ENCODE data around the gene GLTP. TPM values are rescaled to one million over a fixed set of nuclear protein-coding genes. Genes with fewer than 3 reads are reported as not detected.
"Not testable (repeated sequence)": the region's sequence is repeated elsewhere in the genome, so short reads cannot be mapped to it uniquely, and the experiment has no call there.

Gene GLTP, protein sequence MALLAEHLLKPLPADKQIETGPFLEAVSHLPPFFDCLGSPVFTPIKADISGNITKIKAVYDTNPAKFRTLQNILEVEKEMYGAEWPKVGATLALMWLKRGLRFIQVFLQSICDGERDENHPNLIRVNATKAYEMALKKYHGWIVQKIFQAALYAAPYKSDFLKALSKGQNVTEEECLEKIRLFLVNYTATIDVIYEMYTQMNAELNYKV
- 27.9 and 28.2 TPM in 2 replicates for total RNA-seq

DNA sequence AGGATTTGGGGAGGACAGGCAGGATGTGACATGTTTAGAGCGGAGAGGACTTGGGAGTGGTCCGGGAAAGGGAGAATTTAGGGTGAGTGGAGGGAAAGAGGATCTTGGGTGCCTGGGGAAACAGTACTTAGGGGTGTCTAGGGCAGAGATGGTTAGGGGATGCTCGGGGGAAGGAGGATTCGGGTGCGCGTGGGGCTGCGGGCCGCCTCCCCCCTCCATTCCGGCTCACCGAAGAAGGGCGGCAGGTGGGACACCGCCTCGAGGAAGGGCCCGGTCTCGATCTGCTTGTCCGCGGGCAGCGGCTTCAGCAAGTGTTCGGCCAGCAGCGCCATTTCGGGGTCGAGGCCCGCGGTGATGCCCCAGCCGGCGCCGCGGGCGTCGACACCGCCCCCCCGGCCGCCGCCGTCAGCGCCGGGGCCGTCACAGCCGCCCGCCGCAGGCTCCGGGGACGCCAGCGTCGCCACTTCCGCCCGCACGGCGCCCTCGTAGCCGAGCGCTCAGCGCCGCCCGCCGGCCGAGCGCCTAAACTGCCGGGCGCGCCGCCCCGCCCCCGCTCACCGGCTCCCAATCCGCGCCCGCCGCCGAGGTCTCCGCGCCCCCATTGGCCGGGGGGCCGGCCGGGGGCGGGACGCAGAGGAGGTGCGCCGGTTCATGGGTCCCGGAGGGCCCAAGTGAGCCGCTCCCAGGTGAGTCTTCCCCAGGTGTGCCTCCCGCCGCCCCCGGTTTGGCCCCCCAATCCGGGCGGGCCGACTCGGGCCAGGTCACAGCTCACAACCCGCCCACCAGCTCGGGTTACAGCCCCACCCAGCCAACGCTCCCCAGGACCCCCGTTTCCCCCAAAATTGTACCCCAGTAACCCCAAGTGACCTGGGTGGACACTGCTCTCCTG lies at the start of gene GLTP:
TSS of gene GLTP (minus strand) at position 499 of the 889 bp plus-strand sequence. CDS start at position 332, 167 bp downstream.
- peaks cover 32% of the 10 kb centered on the region for H3K4me1 Mint-ChIP-seq
- peaks cover 21% of the 10 kb centered on the region for H3K27me3 Mint-ChIP-seq
- peak within 1 kb of the TSS; percentile 92 for H3K4me3 Mint-ChIP-seq
- H3K9me3 Mint-ChIP-seq: no peaks in the 10 kb centered on the region
- peak within 1 kb of the TSS; percentile 86 for H3K27ac Mint-ChIP-seq
- peak; percentile 98 for DNase-seq
- H3K36me3 Mint-ChIP-seq (ENCODE audit: low read depth): peaks cover 2% of the 10 kb centered on the region
- intact Hi-C loops (cut with micrococcal nuclease): loop anchor here (1.0 to 2.0 kb wide), 4 partner anchors 21 to 167 kb away; partner anchors contain the start of genes FAM222A and TCHP

DNA sequence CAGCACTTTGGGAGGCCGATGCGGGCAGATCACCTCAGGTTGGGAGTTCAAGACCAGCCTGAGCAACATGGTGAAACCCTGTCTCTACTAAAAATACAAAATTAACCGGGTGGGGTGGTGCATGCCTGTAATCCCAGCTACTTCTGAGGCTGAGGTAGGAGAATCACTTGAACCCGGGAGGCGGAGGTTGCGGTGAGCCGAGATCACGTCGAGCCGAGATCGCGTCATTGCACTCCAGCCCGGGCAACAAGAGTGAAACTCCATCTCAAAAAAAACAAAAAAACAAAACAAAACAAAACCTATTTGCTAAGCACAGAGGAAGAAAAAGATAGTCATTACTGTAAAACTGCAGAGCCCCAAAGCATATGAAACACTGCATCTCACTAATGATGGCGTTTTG lies 49.0 kb upstream of the GLTP start:
- H3K4me1 Mint-ChIP-seq: not testable (repeated sequence)
- peaks cover 54% of the 10 kb centered on the region for H3K36me3 Mint-ChIP-seq (ENCODE audit: low read depth)

DNA sequence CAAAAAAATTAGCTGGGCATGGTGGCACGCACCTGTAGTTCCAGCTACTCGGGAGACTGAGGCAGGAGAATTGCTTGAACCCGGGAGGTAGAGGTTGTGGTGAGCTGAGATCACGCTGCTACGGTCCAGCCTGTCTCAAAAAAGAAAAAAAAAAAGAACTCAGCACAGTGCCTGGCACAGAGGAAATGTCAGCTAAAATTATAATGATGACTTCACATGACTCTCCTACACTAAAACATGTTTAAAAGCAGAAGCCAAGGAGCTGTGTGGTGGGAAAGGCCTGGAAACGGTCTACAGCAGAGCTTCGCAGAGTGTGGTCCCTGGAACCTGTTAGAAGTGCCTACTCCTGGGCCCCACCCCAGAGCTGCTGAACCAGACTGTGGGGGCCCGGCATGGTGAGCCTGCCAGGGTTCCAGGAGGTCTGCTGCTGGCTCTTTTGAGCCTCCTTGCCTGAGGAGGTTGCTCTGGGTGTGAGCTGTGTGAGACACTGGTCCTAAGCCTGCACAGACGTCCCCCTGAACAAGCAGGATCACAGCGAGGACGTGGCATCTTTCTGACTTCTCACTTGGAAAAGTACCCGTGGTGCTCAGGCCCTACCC lies 47.8 kb upstream of the GLTP start:
- Mint-ChIP-seq H3K27ac (no peak overlapping the region), H3K4me3 (no peak overlapping the region), H3K36me3 (ENCODE audit: low read depth) (peaks cover 47% of the 10 kb centered on the region), H3K27me3 (no peaks in the 10 kb centered on the region), H3K9me3 (no peaks in the 10 kb centered on the region), H3K4me1 (no peaks in the 10 kb centered on the region)
- DNase-seq: no peak
- intact Hi-C loops (cut with micrococcal nuclease): no loop called here

More for the DNA sequence above, 49.0 kb upstream of the GLTP start:
- intact Hi-C loops (cut with micrococcal nuclease); H3K4me3 Mint-ChIP-seq; H3K27ac Mint-ChIP-seq; DNase-seq; H3K27me3 Mint-ChIP-seq; H3K9me3 Mint-ChIP-seq: not testable (repeated sequence)

DNA sequence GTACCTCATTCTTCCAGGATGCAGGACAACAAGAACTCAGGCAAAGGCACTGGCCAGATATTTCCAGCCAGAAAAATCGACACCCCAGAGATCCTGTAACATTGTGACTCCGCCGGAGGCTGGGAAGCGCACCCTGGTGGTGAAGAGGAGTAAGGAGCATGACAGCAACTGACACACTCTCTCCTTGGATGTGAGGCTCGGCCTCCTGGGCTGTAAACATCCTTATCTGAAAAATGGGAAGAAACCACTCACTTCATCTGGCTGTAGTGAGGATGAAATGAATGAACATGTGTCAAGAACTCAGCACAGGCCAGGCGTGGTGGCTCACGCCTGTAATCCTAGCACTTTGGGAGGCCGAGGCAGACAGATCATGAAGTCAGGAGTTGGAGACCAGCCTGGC lies 47.3 kb upstream of the GLTP start:
- Mint-ChIP-seq H3K4me3 (no peak overlapping the region), H3K4me1 (no peaks in the 10 kb centered on the region), H3K36me3 (ENCODE audit: low read depth) (peaks cover 42% of the 10 kb centered on the region), H3K27me3 (no peaks in the 10 kb centered on the region), H3K9me3 (no peaks in the 10 kb centered on the region), H3K27ac (no peak overlapping the region)
- intact Hi-C loops (cut with micrococcal nuclease): loop anchor here (1.0 kb wide), 1 partner anchor 74 kb away; no protein-coding TSS in a partner anchor
- DNase-seq: peak; percentile 79

DNA sequence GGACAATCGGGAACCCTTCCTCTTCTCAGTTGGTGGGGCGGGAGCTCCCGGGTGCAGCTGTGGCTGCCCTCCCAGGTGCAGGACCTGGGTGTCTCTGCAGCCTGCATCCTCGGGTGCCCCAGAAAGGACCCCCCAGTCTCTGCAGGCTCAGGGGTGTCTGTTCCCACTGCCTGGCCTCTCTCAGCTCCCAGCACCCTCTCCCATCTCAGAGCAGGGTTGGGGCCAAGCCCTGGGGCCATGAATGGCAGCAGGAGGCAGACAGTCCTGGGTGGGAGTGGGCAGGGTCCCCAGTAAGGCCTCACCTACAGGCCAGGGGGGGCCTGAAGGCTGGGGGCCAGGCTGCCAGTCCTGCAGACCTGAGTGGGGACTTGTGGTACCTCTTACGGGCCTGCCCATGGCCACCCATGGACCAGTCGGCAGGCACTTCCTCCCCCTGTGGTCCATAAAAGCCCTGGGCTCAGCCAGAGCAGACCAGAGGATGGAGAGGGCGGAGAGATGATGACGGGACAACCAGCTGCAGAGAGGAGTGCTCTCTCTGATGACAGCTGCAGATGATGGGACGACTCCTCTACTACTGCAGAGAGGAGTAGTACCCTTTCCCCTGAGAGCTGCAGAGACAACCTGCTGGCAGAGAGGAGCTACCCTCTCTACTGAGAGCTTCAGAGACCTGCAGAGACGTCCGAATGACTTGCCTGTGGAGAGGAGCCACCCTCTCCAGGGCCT lies 46.3 kb upstream of the GLTP start:
- intact Hi-C loops (cut with micrococcal nuclease): loop anchor here (1.0 kb wide), 1 partner anchor 73 kb away; no protein-coding TSS in a partner anchor
- Mint-ChIP-seq H3K4me1 (peaks cover 2% of the 10 kb centered on the region), H3K27ac (no peak overlapping the region), H3K4me3 (no peak overlapping the region), H3K36me3 (ENCODE audit: low read depth) (peaks cover 35% of the 10 kb centered on the region), H3K27me3 (no peaks in the 10 kb centered on the region), H3K9me3 (no peaks in the 10 kb centered on the region)
- no peak for DNase-seq

DNA sequence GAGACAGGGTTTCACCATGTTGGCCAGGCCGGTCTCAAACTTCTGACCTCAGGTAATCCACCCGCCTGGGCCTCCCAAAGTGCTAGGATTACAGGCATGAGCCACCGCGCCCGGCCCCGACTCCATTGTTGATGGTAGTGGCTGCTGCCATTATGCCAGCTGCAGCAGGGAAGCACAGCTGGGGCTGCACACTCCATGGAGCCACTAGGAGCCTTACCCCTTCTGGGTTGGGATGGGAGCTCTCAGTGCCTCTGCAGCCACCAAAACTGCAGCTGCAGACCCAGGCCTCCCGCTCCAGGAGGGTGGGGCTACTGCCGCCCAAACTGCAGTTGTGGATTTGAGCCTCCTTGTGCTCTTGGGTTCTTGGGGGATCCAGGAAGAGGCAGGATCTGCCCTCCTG lies 45.7 kb upstream of the GLTP start:
- H3K4me3 Mint-ChIP-seq: no peak overlapping the region
- peaks cover 32% of the 10 kb centered on the region for H3K36me3 Mint-ChIP-seq (ENCODE audit: low read depth)
- no peak overlapping the region for H3K27ac Mint-ChIP-seq
- intact Hi-C loops (cut with micrococcal nuclease): no loop called here
- no peaks in the 10 kb centered on the region for H3K27me3 Mint-ChIP-seq
- H3K9me3 Mint-ChIP-seq: no peaks in the 10 kb centered on the region
- no peak for DNase-seq
- H3K4me1 Mint-ChIP-seq: peaks cover 2% of the 10 kb centered on the region

DNA sequence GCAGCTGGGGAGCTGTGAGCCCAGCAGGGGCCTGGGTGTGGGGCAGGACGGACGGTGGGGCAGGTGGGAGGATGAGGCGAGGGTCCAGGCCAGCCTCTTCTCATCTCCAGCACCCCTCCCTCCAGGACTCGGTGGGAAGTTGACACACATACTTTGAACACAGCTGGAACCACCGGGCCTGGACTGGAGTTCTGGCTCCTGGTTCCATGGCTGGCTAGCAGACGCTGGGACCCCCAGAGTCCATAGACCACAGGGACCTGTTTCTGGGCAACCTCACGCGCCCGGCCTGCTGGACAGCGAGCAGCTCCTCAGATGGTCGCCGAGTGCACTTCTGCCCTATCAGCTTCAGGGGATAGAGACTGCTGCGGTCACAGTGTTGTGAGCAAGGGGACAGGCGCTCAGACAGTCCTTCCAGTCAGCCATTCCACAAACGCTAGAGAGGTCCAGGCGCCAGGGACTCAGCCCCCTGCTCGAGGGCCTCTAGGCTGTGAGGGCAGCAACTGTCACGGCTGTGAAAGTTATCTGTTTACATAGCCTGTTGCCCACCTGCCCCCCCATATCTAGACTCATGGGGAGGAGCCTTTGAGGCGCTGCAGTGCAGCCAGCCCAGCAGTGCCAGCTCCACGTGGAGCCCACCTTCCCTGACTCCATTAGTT lies 45.0 kb upstream of the GLTP start:
- intact Hi-C loops (cut with micrococcal nuclease): no loop called here
- Mint-ChIP-seq H3K9me3 (no peaks in the 10 kb centered on the region), H3K27ac (no peak overlapping the region), H3K4me3 (no peak overlapping the region), H3K36me3 (ENCODE audit: low read depth) (peaks cover 32% of the 10 kb centered on the region), H3K4me1 (peaks cover 2% of the 10 kb centered on the region), H3K27me3 (no peaks in the 10 kb centered on the region)
- no peak for DNase-seq

DNA sequence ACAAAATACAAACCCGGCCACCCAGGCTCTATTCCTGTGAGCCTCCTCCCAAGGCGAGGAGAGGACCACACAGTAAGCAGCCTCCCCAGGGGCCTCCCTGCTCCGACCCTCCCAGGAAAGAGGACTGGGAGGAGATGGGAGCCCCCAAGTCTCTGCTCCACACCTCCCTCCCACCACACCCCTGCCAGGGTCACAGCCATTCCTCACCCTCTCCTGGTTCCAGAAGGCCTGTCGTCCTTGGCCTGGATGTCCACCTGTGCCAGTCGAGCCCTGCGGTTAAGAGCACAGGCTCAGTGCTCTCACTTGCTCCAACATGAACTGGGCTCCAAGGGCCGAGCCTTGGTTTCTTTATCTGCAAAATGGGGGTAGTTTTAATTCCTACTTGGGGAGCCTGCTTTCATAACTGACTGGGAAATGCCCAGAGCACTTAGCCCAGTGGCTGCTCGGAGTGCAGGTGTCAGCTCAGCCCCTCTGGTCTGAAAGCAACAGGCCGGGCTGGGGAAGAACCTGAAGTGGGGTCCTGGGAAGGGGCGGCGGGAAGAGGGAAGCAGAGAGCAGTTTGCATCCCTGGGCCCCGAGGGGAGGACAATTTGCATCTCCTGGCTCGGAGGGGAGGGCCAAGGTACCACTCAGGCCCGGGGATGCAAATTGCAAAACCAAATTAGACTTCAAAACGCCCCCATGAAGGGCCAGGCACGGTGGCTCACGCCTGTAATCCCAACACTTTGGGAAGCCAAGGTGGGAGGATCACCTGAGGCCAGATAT lies 43.3 kb upstream of the GLTP start:
- Mint-ChIP-seq H3K4me1 (peaks cover 2% of the 10 kb centered on the region), H3K4me3 (no peak overlapping the region), H3K9me3 (no peaks in the 10 kb centered on the region), H3K27me3 (no peaks in the 10 kb centered on the region), H3K27ac (no peak overlapping the region), H3K36me3 (ENCODE audit: low read depth) (peaks cover 35% of the 10 kb centered on the region)
- DNase-seq: no peak
- intact Hi-C loops (cut with micrococcal nuclease): no loop called here

DNA sequence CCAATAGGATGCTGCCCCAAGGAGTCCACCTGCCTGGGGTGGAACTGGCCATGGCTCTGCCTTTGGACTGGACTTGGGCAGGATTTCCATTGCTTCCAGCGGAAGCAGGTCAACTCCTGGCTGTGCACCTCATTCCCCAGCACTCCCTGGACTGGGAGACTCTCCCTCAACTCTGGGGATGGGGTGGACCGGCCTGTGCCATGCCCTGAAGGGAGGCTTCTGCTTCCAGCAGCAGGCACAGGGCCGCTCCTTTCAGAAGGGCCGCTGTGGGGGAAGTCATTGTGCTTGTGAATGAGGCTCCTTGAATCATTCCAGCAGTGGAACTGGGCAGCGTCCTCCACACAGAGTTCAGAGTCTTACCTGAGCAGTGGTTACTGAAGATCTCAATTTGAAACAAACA lies 42.7 kb upstream of the GLTP start:
- no peak for DNase-seq
- Mint-ChIP-seq H3K27ac (no peak overlapping the region), H3K27me3 (no peaks in the 10 kb centered on the region), H3K4me1 (peaks cover 2% of the 10 kb centered on the region), H3K36me3 (ENCODE audit: low read depth) (peaks cover 37% of the 10 kb centered on the region), H3K9me3 (no peaks in the 10 kb centered on the region), H3K4me3 (no peak overlapping the region)
- intact Hi-C loops (cut with micrococcal nuclease): no loop called here

DNA sequence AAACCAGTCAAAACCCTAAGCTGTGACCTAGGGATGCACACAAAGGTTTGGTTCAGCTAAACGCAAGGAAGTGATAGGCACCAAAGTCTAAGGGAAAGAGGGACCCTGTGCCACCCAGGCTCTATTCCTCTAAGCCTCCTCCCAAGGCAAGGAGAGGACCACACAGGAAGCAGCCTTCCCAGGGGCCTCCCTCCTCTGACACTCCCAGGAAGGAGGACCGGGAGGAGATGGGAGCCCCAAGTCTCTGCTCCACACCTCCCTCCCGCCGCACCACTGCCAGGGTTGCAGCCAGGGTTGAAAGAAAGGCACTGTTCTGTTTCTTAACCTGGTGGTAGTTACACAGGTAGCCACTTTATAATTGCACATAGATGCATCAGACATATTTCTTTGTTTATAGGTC lies 41.6 kb upstream of the GLTP start:
- Mint-ChIP-seq H3K4me1 (peaks cover 2% of the 10 kb centered on the region), H3K36me3 (ENCODE audit: low read depth) (peaks cover 35% of the 10 kb centered on the region), H3K4me3 (no peak overlapping the region), H3K9me3 (no peaks in the 10 kb centered on the region), H3K27ac (no peak overlapping the region), H3K27me3 (no peaks in the 10 kb centered on the region)
- intact Hi-C loops (cut with micrococcal nuclease): no loop called here
- no peak for DNase-seq

DNA sequence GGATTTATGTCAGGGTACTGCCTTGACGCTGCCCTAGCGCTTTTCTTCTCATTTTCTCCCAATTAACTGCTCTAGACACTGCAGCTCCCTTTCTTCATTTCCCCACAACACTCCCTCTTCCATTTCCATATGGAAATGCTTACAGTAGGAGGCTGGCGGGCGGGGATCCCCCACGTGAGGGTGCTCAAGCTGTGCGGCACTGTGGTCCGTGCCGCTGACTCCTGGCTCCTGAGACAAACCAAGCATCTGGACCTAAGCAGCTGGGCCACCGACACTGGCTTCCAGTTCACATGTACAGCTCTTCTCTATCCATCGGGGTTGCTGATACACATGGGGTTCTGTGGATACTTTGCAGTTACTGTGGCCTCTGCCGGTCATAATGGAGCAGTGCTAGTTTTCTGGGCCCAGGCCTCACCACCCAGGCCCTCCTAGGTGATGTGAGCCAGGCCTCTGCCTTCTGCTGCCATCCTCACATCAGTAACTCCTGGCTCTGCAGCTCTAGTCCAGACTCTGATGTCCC lies 40.0 kb upstream of the GLTP start:
- no peak for DNase-seq
- peaks cover 2% of the 10 kb centered on the region for H3K4me1 Mint-ChIP-seq
- H3K9me3 Mint-ChIP-seq: no peaks in the 10 kb centered on the region
- intact Hi-C loops (cut with micrococcal nuclease): no loop called here
- peaks cover 48% of the 10 kb centered on the region for H3K36me3 Mint-ChIP-seq (ENCODE audit: low read depth)
- H3K27me3 Mint-ChIP-seq: no peaks in the 10 kb centered on the region
- no peak overlapping the region for H3K4me3 Mint-ChIP-seq
- no peak overlapping the region for H3K27ac Mint-ChIP-seq

DNA sequence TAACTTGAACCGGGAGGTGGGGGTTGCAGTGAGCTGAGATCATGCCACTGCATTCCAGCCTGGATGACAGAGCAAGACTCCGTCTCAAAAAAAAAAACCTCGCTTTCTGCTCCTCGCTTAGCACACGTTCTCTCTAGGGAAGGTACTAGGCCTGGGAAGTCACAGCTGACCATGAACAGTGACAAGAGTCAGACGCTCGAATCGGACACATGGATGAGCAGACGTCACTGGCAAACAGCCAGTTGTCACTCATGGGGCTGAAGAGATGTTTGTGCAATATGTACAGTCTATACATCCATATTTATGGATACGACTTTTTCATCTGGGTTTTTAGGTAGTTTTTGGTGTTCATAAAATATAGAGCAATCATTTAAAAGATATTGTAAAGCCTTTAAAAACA lies 39.1 kb upstream of the GLTP start:
- H3K27me3 Mint-ChIP-seq: no peaks in the 10 kb centered on the region
- H3K9me3 Mint-ChIP-seq: no peaks in the 10 kb centered on the region
- intact Hi-C loops (cut with micrococcal nuclease): no loop called here
- no peak overlapping the region for H3K4me3 Mint-ChIP-seq
- no peak overlapping the region for H3K27ac Mint-ChIP-seq
- DNase-seq: no peak
- peaks cover 52% of the 10 kb centered on the region for H3K36me3 Mint-ChIP-seq (ENCODE audit: low read depth)
- peaks cover 2% of the 10 kb centered on the region for H3K4me1 Mint-ChIP-seq
